HT1080 (cell line): ENCODE results near the gene ADO. TPM values are rescaled to one million over a fixed set of nuclear protein-coding genes. Genes with fewer than 3 reads are reported as not detected.

Experiments
- total RNA-seq: library from RNA; depleted of rRNA; stranded (reverse); fragments of >200 nt; shearing (Covaris generic); gene quantifications from 2 replicates; pipeline ENCODE4 v1.2.3, GENCODE V29; 2014; rRNA removed

ADO gene
- total RNA-seq, 1 experiment from 2014 or later = 38.4 TPM

Other genes with a start within 250 kb of the ADO start
- gene EGR2, start 11.6 kb downstream of the ADO start, total RNA-seq = not detected in 2 replicates